Trophoblast cell (in vitro differentiated cells and primary cell): ENCODE measurements around the gene XYLT1.

Experiments used
- DNase-seq, 2 donors: peaks; one replicate each; pipeline ENCODE4 v3.0.0-alpha.2; 2016
- H2AFZ ChIP-seq: 2 replicates; pipeline ENCODE4 v1.6.1; 2013; ENCODE audit warnings: low read length, moderate library complexity, mild to moderate bottlenecking; ENCODE audit not compliant: insufficient read depth, poor library complexity
- H2AK5ac ChIP-seq: 2 replicates; pipeline ENCODE4 v1.6.1; 2013; ENCODE audit warnings: mild to moderate bottlenecking, low read length
- H2BK120ac ChIP-seq: 2 replicates; pipeline ENCODE4 v1.6.1; 2013; ENCODE audit warnings: low read length, mild to moderate bottlenecking, moderate library complexity; ENCODE audit not compliant: insufficient read depth, poor library complexity
- H2BK12ac ChIP-seq: 2 replicates; pipeline ENCODE4 v1.6.1; 2013; ENCODE audit warnings: mild to moderate bottlenecking, low read length, moderate library complexity
- H2BK5ac ChIP-seq: 2 replicates; pipeline ENCODE4 v1.6.1; 2013; ENCODE audit warnings: low read length, low read depth, moderate library complexity, mild to moderate bottlenecking; ENCODE audit not compliant: poor library complexity
- H3K14ac ChIP-seq: 2 replicates; pipeline ENCODE4 v1.6.1; 2013; ENCODE audit warnings: mild to moderate bottlenecking, low read length
- H3K18ac ChIP-seq: 2 replicates; pipeline ENCODE4 v1.6.1; 2013; ENCODE audit warnings: mild to moderate bottlenecking, low read length
- H3K23ac ChIP-seq: 2 replicates; pipeline ENCODE4 v1.6.1; 2013; ENCODE audit warnings: low read length
- H3K27ac ChIP-seq: 2 replicates; pipeline ENCODE4 v1.5.1; 2013; ENCODE audit warnings: low read depth, mild to moderate bottlenecking, inconsistent platforms, low read length, moderate library complexity
- H3K27me3 ChIP-seq: 2 replicates; pipeline ENCODE4 v1.6.1; 2013; ENCODE audit warnings: inconsistent platforms, mild to moderate bottlenecking, low read length, moderate library complexity; ENCODE audit not compliant: insufficient read depth
- H3K36me3 ChIP-seq, 2 experiments: 1 replicate in 1 of 2; 2 replicates in 1 of 2; pipeline ENCODE4 v1.6.1; 2013; ENCODE audit warnings: low read length in 2 of 2, mild to moderate bottlenecking in 2 of 2, moderate library complexity in 1 of 2; ENCODE audit not compliant: insufficient read depth in 2 of 2, control insufficient read depth in 1 of 2
- H3K4ac ChIP-seq: 2 replicates; pipeline ENCODE4 v1.6.1; 2013; ENCODE audit warnings: low read depth, mild to moderate bottlenecking, low read length, moderate library complexity
- H3K4me1 ChIP-seq, 2 experiments: 1 replicate in 1 of 2; 2 replicates in 1 of 2; pipeline ENCODE4 v1.6.1; 2013; ENCODE audit warnings: low read length in 2 of 2, mild to moderate bottlenecking in 2 of 2, moderate library complexity in 1 of 2; ENCODE audit not compliant: insufficient read depth in 2 of 2, control insufficient read depth in 1 of 2
- H3K4me2 ChIP-seq: 2 replicates; pipeline ENCODE4 v1.6.1; 2013; ENCODE audit warnings: inconsistent platforms, mild to moderate bottlenecking, low read length, moderate library complexity
- H3K4me3 ChIP-seq: 2 replicates; pipeline ENCODE4 v1.5.1; 2013; ENCODE audit warnings: mild to moderate bottlenecking, low read depth, low read length, inconsistent platforms
- H3K79me1 ChIP-seq: one replicate; pipeline ENCODE4 v1.6.1; 2013; ENCODE audit warnings: low read length
- H3K79me2 ChIP-seq: 2 replicates; pipeline ENCODE4 v1.6.1; 2013; ENCODE audit warnings: low read length, mild to moderate bottlenecking; ENCODE audit not compliant: control insufficient read depth, insufficient read depth, poor library complexity
- H3K9ac ChIP-seq: 2 replicates; pipeline ENCODE4 v1.6.1; 2013; ENCODE audit warnings: mild to moderate bottlenecking, low read length
- H3K9me3 ChIP-seq: 2 replicates; pipeline ENCODE4 v1.6.1; 2013; ENCODE audit warnings: low read depth, mild to moderate bottlenecking, control low read depth, inconsistent platforms, low read length; ENCODE audit not compliant: insufficient read depth
- H4K12ac ChIP-seq: 2 replicates; pipeline ENCODE4 v1.6.1; 2013; ENCODE audit warnings: low read depth, mild to moderate bottlenecking, low read length, moderate library complexity
- H4K8ac ChIP-seq: 2 replicates; pipeline ENCODE4 v1.6.1; 2013; ENCODE audit warnings: low read depth, mild to moderate bottlenecking, low read length, moderate library complexity
- H4K91ac ChIP-seq: one replicate; pipeline ENCODE4 v1.6.1; 2013; ENCODE audit warnings: low read depth, mild to moderate bottlenecking, low read length, moderate library complexity
- WGBS: extraction: QIAGEN DNeasy Blood & Tissue Kit; methylation state at CpG from one replicate; pipeline ENCODE4 v1.1.7; 2013; ENCODE audit warnings: missing lambda C conversion rate; ENCODE audit not compliant: insufficient read length, insufficient coverage; ENCODE audit errors: extremely low coverage; 5-methylcytosine and 5-hydroxymethylcytosine counted together

The XYLT1 gene

GRCh38 chr16:17147942-17148341 is 322.8 kb downstream of the XYLT1 start:
- Histone ChIP-seq H3K27me3 (no peaks in the 10 kb centered on the region), H3K18ac (no peak overlapping the region), H2BK5ac (no peak overlapping the region), H4K8ac (no peak overlapping the region), H3K9ac (peak overlapping the region; percentile 38), H3K14ac (no peak overlapping the region), H2BK12ac (no peak overlapping the region), H3K27ac (no peak overlapping the region), H2AK5ac (no peak overlapping the region), H4K12ac (no peak overlapping the region), H3K79me1 (no peaks in the 10 kb centered on the region), H3K4ac (no peak overlapping the region), H4K91ac (no peak overlapping the region), H3K4me3 (no peak overlapping the region), H2BK120ac (no peak overlapping the region), H3K4me2 (no peak overlapping the region), H3K4me1 (no peaks in the 10 kb centered on the region), H2AFZ (no peak overlapping the region), H3K36me3 (no peaks in the 10 kb centered on the region), H3K79me2 (no peaks in the 10 kb centered on the region), H3K23ac (peak overlapping the region; percentile 48), H3K9me3 (no peaks in the 10 kb centered on the region)
- no CpG with 5 or more reads among the region's 3 CpGs for WGBS
- no peak for DNase-seq

- Histone ChIP-seq H2BK120ac (no peak overlapping the region), H3K9ac (no peak overlapping the region), H2BK5ac (no peak overlapping the region), H2AK5ac (no peak overlapping the region), H3K4me3 (no peak overlapping the region), H3K4me2 (no peak overlapping the region), H2AFZ (no peak overlapping the region), H2BK12ac (no peak overlapping the region), H3K18ac (no peak overlapping the region), H3K4ac (no peak overlapping the region), H4K12ac (no peak overlapping the region), H3K36me3 (no peaks in the 10 kb centered on the region), H3K79me2 (no peaks in the 10 kb centered on the region), H3K9me3 (no peaks in the 10 kb centered on the region), H3K79me1 (no peaks in the 10 kb centered on the region), H3K27ac (no peak overlapping the region), H3K23ac (no peak overlapping the region), H3K4me1 (no peaks in the 10 kb centered on the region), H3K14ac (no peak overlapping the region), H4K91ac (no peak overlapping the region), H3K27me3 (no peaks in the 10 kb centered on the region), H4K8ac (no peak overlapping the region)
- WGBS, result no CpG with 5 or more reads among the region's 2 CpGs
- DNase-seq, result no peak
Measured at GRCh38 chr16:17145029-17145428, 325.7 kb downstream of the XYLT1 start.

- no peaks in the 10 kb centered on the region for H3K9me3 ChIP-seq
- H3K4me2 ChIP-seq, result no peak overlapping the region
- H3K23ac ChIP-seq, result no peak overlapping the region
- H3K27ac ChIP-seq, result no peak overlapping the region
- no peaks in the 10 kb centered on the region for H3K4me1 ChIP-seq
- WGBS, result no CpG with 5 or more reads among the region's 4 CpGs
- H4K8ac ChIP-seq, result no peak overlapping the region
- no peak overlapping the region for H2BK5ac ChIP-seq
- H3K36me3 ChIP-seq, result no peaks in the 10 kb centered on the region
- no peaks in the 10 kb centered on the region for H3K79me1 ChIP-seq
- no peak overlapping the region for H3K4me3 ChIP-seq
- no peak overlapping the region for H4K12ac ChIP-seq
- H2AK5ac ChIP-seq, result no peak overlapping the region
- no peak overlapping the region for H3K4ac ChIP-seq
- H2BK120ac ChIP-seq, result no peak overlapping the region
- H3K14ac ChIP-seq, result no peak overlapping the region
- no peak overlapping the region for H3K18ac ChIP-seq
- H3K27me3 ChIP-seq, result no peaks in the 10 kb centered on the region
- no peak overlapping the region for H2AFZ ChIP-seq
- no peak overlapping the region for H3K9ac ChIP-seq
- no peak overlapping the region for H4K91ac ChIP-seq
- no peaks in the 10 kb centered on the region for H3K79me2 ChIP-seq
- DNase-seq, result no peak
- no peak overlapping the region for H2BK12ac ChIP-seq
Measured at GRCh38 chr16:17144431-17144830, 326.3 kb downstream of the XYLT1 start.

GRCh38 chr16:17143546-17144419 is 327.0 kb downstream of the XYLT1 start:
- Histone ChIP-seq H3K36me3 (no peaks in the 10 kb centered on the region), H4K12ac (no peak overlapping the region), H3K18ac (no peak overlapping the region)

More at GRCh38 chr16:17143546-17144419, 327.0 kb downstream of the XYLT1 start:
- Histone ChIP-seq H2AFZ (no peak overlapping the region), H2BK120ac (no peak overlapping the region), H2BK5ac (no peak overlapping the region), H2AK5ac (no peak overlapping the region), H3K27ac (no peak overlapping the region), H3K27me3 (no peaks in the 10 kb centered on the region), H3K9ac (no peak overlapping the region), H3K4me1 (no peaks in the 10 kb centered on the region), H4K91ac (no peak overlapping the region), H3K9me3 (no peaks in the 10 kb centered on the region), H2BK12ac (no peak overlapping the region), H3K4me3 (no peak overlapping the region), H3K4ac (no peak overlapping the region), H3K79me1 (no peaks in the 10 kb centered on the region), H3K4me2 (no peak overlapping the region), H3K23ac (no peak overlapping the region), H3K14ac (no peak overlapping the region), H3K79me2 (no peaks in the 10 kb centered on the region), H4K8ac (no peak overlapping the region)
- no CpG with 5 or more reads among the region's 8 CpGs for WGBS
- no peak for DNase-seq
